HepG2 (cell line): ENCODE data around the gene G6PD. TPM values are rescaled to one million over a fixed set of nuclear protein-coding genes. Genes with fewer than 3 reads are reported as not detected.

Source experiments
- LCORL ChIP-seq, 2 experiments: fragments of 450-650 bp in 1 of 2; sonication (generic) in 1 of 2; formaldehyde crosslinking in 1 of 2; IDR thresholded peaks; 2 replicates each; pipeline versions ENCODE4 v1.5.0 to v1.6.1; 2017 to 2020; ENCODE audit warnings: antibody characterized with exemption in 1 of 2, missing genetic modification reagents in 1 of 2
- ONECUT2 ChIP-seq: sonication (generic); formaldehyde crosslinking; IDR thresholded peaks from 2 replicates; pipeline ENCODE4 v1.4.0; 2020; ENCODE audit warnings: missing genetic modification reagents
- PHF21A ChIP-seq: sonication (generic); formaldehyde crosslinking; IDR thresholded peaks from 2 replicates; pipeline ENCODE4 v1.5.0; 2020; ENCODE audit warnings: mild to moderate bottlenecking, missing genetic modification reagents
- SOX6 ChIP-seq, 2 experiments: fragments of 450-650 bp in 1 of 2; sonication (generic) in 1 of 2; formaldehyde crosslinking in 1 of 2; IDR thresholded peaks; 2 replicates each; pipeline versions ENCODE4 v1.4.0 to v1.6.1; 2017 to 2020; ENCODE audit warnings: antibody characterized with exemption in 1 of 2, mild to moderate bottlenecking in 1 of 2, missing genetic modification reagents in 1 of 2
- ZFP82 ChIP-seq: sonication (generic); formaldehyde crosslinking; IDR thresholded peaks from 2 replicates; pipeline ENCODE4 v1.5.1; 2020; ENCODE audit warnings: mild to moderate bottlenecking, missing genetic modification reagents, borderline replicate concordance
- ZNF282 ChIP-seq: fragments of 450-650 bp; IDR thresholded peaks from 2 replicates; pipeline ENCODE4 v1.6.1; 2018; ENCODE audit not compliant: partially characterized antibody
- ZNF607 ChIP-seq: sonication (generic); formaldehyde crosslinking; IDR thresholded peaks from 2 replicates; pipeline ENCODE4 v1.5.1; 2020; ENCODE audit warnings: missing genetic modification reagents, mild to moderate bottlenecking, borderline replicate concordance
- ZNF652 ChIP-seq: IDR thresholded peaks from 2 replicates; pipeline ENCODE4 v1.6.1; 2016; ENCODE audit warnings: low read depth, borderline replicate concordance
- ZNF891 ChIP-seq: sonication (generic); formaldehyde crosslinking; IDR thresholded peaks from 2 replicates; pipeline ENCODE4 v1.5.0; 2020; ENCODE audit warnings: mild to moderate bottlenecking, missing genetic modification reagents
- polyA plus RNA-seq, 8 experiments: library from polyadenylated mRNA; depleted of rRNA in 3 of 8; stranded (reverse) in 7 of 8; unstranded in 1 of 8; fragments of >200 nt; fragmentation: Illumina TruSeq in 4 of 8; extraction: Trizol in 4 of 8; gene quantifications; 2 replicates each; pipeline versions ENCODE4 v1.2.1 to v1.2.3, GENCODE V29; 2011 to 2016; ENCODE audit warnings: low read depth in 4 of 8, missing spikeins in 1 of 8, mixed read lengths in 1 of 8; ENCODE audit not compliant: insufficient read depth in 1 of 8
- total RNA-seq, 5 experiments: library from RNA; depleted of rRNA; stranded (reverse); fragments of >200 nt; fragmentation: Illumina TruSeq; extraction: Trizol; gene quantifications; 2 replicates each; pipeline ENCODE4 v1.2.3, GENCODE V29; 2016; ENCODE audit warnings: low read depth in 1 of 5
- TF ChIP-seq, protein P1 (sequence below): sonication (generic); formaldehyde crosslinking; IDR thresholded peaks from 2 replicates; pipeline ENCODE4 v1.4.0; 2020; ENCODE audit warnings: missing genetic modification reagents
- TF ChIP-seq, protein P2 (sequence below): sonication (generic); formaldehyde crosslinking; IDR thresholded peaks from 2 replicates; pipeline ENCODE4 v1.8.1; 2023; ENCODE audit warnings: mild to moderate bottlenecking, inconsistent platforms, moderate library complexity, missing genetic modification reagents, borderline replicate concordance
- TF ChIP-seq, protein P3 (sequence below): sonication (generic); formaldehyde crosslinking; IDR thresholded peaks from 2 replicates; pipeline ENCODE4 v1.5.1; 2020; ENCODE audit warnings: mild to moderate bottlenecking, missing genetic modification reagents, borderline replicate concordance
- TF ChIP-seq, protein P4 (sequence below): sonication (generic); formaldehyde crosslinking; IDR thresholded peaks from 2 replicates; pipeline ENCODE4 v1.8.0; 2022; ENCODE audit warnings: missing genetic modification reagents, mild to moderate bottlenecking, moderate library complexity, borderline replicate concordance
- TF ChIP-seq, protein P5 (sequence below): sonication (generic); formaldehyde crosslinking; conservative IDR thresholded peaks from 2 replicates; pipeline ENCODE4 v1.4.0; 2020; ENCODE audit warnings: mild to moderate bottlenecking, missing genetic modification reagents, moderate library complexity
- TF ChIP-seq, protein P6 (sequence below): sonication (generic); formaldehyde crosslinking; IDR thresholded peaks from 2 replicates; pipeline ENCODE4 v1.4.0; 2020; ENCODE audit warnings: missing genetic modification reagents

The G6PD gene
- total and polyA plus RNA-seq, 2 of the 13 experiments (the other 11 are each of a cell fraction or from before 2014, with no cell fraction given), result 18.8 to 28.8 TPM

DNA sequence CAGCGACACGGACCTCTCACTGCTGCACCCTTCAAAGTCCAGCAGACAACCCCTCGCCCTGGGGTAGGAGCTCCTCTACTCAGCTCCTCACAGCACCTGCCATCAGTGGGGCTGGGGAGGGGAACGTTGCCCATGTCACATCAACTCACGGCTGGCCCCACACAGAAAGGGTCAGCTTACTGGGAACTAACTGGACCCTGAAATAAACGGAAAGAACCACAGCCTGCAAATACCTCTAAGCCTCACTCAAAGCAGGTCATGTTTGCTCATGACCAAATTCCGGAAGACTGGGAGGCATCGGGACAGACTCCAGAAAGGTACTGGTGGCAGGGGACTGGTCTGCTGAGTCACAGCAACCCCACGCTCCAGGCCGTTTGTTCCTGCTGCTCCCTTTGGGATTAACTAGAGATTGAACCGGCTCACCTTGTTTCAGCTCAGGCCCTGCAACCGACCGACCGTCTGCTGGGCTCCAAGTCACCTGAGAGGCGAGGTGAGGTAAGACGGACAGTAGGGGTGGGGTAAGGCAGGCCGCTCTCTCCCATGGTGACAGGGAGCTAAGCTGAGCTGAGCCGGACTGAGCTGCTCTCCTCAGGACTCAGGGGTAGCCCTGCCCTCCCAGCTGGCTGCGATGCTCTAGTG lies 5.6 kb downstream of the G6PD start (continued):
- TF ChIP-seq, protein P1, sequence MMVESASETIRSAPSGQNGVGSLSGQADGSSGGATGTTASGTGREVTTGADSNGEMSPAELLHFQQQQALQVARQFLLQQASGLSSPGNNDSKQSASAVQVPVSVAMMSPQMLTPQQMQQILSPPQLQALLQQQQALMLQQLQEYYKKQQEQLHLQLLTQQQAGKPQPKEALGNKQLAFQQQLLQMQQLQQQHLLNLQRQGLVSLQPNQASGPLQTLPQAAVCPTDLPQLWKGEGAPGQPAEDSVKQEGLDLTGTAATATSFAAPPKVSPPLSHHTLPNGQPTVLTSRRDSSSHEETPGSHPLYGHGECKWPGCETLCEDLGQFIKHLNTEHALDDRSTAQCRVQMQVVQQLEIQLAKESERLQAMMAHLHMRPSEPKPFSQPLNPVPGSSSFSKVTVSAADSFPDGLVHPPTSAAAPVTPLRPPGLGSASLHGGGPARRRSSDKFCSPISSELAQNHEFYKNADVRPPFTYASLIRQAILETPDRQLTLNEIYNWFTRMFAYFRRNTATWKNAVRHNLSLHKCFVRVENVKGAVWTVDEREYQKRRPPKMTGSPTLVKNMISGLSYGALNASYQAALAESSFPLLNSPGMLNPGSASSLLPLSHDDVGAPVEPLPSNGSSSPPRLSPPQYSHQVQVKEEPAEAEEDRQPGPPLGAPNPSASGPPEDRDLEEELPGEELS (CRISPR knock-in tag), result peak; percentile 47
- TF ChIP-seq, protein P2, sequence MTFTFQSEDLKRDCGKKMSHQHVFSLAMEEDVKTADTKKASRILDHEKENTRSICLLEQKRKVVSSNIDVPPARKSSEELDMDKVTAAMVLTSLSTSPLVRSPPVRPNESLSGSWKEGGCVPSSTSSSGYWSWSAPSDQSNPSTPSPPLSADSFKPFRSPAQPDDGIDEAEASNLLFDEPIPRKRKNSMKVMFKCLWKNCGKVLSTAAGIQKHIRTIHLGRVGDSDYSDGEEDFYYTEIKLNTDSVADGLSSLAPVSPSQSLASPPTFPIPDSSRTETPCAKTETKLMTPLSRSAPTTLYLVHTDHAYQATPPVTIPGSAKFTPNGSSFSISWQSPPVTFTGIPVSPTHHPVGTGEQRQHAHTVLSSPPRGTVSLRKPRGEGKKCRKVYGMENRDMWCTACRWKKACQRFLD, result no peak
- TF ChIP-seq SOX6 (IDR thresholded peaks at IDR 0.05), result no peak
- peak; percentile 54; the same call in 1 of the 2 replicates for TF ChIP-seq SOX6 (CRISPR knock-in tag; IDR thresholded peaks at IDR 0.05)
- TF ChIP-seq ZFP82 (CRISPR knock-in tag), result no peak
- no peak for TF ChIP-seq ZNF891
- no peak for TF ChIP-seq ONECUT2 (CRISPR knock-in tag)
- TF ChIP-seq, protein P3, sequence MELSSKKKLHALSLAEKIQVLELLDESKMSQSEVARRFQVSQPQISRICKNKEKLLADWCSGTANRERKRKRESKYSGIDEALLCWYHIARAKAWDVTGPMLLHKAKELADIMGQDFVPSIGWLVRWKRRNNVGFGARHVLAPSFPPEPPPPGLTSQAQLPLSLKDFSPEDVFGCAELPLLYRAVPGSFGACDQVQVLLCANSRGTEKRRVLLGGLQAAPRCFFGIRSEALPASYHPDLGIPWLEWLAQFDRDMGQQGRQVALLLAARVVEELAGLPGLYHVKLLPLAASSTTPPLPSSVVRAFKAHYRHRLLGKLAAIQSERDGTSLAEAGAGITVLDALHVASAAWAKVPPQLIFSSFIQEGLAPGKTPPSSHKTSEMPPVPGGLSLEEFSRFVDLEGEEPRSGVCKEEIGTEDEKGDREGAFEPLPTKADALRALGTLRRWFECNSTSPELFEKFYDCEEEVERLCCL, result no peak
- TF ChIP-seq, protein P4, sequence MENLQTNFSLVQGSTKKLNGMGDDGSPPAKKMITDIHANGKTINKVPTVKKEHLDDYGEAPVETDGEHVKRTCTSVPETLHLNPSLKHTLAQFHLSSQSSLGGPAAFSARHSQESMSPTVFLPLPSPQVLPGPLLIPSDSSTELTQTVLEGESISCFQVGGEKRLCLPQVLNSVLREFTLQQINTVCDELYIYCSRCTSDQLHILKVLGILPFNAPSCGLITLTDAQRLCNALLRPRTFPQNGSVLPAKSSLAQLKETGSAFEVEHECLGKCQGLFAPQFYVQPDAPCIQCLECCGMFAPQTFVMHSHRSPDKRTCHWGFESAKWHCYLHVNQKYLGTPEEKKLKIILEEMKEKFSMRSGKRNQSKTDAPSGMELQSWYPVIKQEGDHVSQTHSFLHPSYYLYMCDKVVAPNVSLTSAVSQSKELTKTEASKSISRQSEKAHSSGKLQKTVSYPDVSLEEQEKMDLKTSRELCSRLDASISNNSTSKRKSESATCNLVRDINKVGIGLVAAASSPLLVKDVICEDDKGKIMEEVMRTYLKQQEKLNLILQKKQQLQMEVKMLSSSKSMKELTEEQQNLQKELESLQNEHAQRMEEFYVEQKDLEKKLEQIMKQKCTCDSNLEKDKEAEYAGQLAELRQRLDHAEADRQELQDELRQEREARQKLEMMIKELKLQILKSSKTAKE (CRISPR knock-in tag), result peak; percentile 73; the same call in 1 of the 2 replicates
- no peak for TF ChIP-seq ZNF282
- TF ChIP-seq ZNF607 (CRISPR knock-in tag), result no peak
- TF ChIP-seq ZNF652 (CRISPR knock-in tag), result no peak
- TF ChIP-seq, protein P5, sequence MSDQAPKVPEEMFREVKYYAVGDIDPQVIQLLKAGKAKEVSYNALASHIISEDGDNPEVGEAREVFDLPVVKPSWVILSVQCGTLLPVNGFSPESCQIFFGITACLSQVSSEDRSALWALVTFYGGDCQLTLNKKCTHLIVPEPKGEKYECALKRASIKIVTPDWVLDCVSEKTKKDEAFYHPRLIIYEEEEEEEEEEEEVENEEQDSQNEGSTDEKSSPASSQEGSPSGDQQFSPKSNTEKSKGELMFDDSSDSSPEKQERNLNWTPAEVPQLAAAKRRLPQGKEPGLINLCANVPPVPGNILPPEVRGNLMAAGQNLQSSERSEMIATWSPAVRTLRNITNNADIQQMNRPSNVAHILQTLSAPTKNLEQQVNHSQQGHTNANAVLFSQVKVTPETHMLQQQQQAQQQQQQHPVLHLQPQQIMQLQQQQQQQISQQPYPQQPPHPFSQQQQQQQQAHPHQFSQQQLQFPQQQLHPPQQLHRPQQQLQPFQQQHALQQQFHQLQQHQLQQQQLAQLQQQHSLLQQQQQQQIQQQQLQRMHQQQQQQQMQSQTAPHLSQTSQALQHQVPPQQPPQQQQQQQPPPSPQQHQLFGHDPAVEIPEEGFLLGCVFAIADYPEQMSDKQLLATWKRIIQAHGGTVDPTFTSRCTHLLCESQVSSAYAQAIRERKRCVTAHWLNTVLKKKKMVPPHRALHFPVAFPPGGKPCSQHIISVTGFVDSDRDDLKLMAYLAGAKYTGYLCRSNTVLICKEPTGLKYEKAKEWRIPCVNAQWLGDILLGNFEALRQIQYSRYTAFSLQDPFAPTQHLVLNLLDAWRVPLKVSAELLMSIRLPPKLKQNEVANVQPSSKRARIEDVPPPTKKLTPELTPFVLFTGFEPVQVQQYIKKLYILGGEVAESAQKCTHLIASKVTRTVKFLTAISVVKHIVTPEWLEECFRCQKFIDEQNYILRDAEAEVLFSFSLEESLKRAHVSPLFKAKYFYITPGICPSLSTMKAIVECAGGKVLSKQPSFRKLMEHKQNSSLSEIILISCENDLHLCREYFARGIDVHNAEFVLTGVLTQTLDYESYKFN, result peak; percentile 72
- TF ChIP-seq LCORL (IDR thresholded peaks at IDR 0.05), result no peak
- TF ChIP-seq LCORL (CRISPR knock-in tag; IDR thresholded peaks at IDR 0.05), result peak; percentile 68; the same call in 1 of the 2 replicates
- TF ChIP-seq PHF21A (CRISPR knock-in tag), result peak; percentile 70
- TF ChIP-seq, protein P6, sequence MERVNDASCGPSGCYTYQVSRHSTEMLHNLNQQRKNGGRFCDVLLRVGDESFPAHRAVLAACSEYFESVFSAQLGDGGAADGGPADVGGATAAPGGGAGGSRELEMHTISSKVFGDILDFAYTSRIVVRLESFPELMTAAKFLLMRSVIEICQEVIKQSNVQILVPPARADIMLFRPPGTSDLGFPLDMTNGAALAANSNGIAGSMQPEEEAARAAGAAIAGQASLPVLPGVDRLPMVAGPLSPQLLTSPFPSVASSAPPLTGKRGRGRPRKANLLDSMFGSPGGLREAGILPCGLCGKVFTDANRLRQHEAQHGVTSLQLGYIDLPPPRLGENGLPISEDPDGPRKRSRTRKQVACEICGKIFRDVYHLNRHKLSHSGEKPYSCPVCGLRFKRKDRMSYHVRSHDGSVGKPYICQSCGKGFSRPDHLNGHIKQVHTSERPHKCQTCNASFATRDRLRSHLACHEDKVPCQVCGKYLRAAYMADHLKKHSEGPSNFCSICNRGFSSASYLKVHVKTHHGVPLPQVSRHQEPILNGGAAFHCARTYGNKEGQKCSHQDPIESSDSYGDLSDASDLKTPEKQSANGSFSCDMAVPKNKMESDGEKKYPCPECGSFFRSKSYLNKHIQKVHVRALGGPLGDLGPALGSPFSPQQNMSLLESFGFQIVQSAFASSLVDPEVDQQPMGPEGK (CRISPR knock-in tag), result peak; percentile 67
